GM10266 (cell line): ENCODE measurements around the gene RPL36.

Experiments used
- DNase-seq: peaks from one replicate; pipeline ENCODE4 v3.0.0; 2012; ENCODE audit errors: extremely low spot score
- TF ChIP-seq, protein P1 (sequence below): IDR thresholded peaks from 2 replicates; pipeline ENCODE4 v1.5.1; 2012; ENCODE audit warnings: mild to moderate bottlenecking, low read depth; ENCODE audit not compliant: control insufficient read depth, insufficient read depth; ENCODE audit errors: missing control alignments

Gene RPL36

DNA sequence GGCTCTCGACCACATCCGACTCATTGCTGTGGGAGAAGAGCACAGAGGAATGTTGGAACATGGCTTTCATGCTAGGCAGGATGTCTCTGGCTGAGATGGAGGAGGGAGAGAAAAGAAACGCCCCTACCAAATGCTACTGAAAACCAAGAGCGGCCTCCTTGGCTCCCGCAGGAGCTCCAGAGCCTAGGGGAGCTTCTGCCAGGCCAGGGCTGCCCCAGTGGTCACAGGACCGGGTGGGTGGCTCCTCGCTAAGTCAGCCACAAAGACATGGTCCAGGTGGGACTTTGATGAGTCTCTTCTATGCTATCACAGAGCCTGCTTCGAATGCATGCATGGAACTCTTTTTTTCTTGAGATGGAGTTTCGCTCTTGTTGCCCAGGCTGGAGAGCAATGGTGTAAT, 23.1 kb downstream of the RPL36 start:
- TF ChIP-seq, protein P1, sequence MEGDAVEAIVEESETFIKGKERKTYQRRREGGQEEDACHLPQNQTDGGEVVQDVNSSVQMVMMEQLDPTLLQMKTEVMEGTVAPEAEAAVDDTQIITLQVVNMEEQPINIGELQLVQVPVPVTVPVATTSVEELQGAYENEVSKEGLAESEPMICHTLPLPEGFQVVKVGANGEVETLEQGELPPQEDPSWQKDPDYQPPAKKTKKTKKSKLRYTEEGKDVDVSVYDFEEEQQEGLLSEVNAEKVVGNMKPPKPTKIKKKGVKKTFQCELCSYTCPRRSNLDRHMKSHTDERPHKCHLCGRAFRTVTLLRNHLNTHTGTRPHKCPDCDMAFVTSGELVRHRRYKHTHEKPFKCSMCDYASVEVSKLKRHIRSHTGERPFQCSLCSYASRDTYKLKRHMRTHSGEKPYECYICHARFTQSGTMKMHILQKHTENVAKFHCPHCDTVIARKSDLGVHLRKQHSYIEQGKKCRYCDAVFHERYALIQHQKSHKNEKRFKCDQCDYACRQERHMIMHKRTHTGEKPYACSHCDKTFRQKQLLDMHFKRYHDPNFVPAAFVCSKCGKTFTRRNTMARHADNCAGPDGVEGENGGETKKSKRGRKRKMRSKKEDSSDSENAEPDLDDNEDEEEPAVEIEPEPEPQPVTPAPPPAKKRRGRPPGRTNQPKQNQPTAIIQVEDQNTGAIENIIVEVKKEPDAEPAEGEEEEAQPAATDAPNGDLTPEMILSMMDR, result no peak
- no peak for DNase-seq

DNA sequence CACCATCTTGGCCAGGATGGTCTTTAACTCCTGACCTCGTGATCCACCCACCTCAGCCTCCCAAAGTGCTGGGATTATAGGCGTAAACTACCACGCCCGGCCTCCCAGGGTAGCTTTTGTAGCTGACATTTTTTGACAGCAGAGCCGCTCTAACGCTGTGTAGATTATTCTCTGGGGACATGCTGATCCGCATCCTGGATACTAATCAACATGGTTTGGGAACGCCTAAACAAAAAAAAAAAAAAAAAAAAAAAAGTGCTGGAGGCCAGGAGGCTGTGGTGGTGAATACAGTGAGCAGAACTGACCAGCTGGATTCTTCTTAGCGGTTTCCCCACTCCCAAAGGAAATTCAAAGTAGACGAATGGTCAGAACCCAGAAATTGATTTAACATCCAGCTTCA, 24.7 kb downstream of the RPL36 start:
- DNase-seq, result no peak
- TF ChIP-seq, protein P1, result no peak

DNA sequence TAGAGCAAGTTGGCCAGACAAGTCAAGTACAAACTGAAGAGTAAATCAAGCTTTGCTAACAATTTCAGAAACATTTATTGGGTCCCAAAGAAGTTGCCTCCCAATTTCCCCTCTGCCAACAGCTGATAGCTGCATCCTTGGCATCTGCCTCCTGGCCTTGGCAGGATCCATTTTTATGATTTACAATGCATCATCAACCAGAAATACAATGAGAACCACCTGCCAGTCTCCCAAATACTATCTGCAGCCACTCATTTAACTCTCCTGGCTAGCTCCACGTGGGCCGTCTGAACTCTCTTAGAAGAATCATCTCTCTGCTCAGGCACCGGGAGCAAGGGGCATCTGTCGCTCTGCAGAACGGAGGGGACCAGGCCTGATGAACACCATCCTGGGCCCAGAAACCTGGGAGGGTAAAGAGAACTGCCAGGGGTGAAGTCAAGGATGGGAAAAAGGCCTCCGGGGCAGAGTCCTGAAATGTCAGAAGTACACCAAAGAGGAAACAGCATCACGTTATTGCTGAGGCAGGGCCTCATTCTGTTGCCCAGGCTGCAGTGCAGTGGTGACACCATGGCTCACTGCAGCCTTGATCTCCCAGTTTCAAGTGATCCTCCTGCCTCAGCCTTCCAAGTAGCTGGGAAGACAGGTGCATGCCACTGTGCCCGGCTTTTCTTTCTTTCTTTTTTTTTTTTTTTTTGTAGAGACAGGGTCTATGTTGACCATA, 27.3 kb downstream of the RPL36 start:
- DNase-seq, result no peak
- TF ChIP-seq, protein P1, result no peak

DNA sequence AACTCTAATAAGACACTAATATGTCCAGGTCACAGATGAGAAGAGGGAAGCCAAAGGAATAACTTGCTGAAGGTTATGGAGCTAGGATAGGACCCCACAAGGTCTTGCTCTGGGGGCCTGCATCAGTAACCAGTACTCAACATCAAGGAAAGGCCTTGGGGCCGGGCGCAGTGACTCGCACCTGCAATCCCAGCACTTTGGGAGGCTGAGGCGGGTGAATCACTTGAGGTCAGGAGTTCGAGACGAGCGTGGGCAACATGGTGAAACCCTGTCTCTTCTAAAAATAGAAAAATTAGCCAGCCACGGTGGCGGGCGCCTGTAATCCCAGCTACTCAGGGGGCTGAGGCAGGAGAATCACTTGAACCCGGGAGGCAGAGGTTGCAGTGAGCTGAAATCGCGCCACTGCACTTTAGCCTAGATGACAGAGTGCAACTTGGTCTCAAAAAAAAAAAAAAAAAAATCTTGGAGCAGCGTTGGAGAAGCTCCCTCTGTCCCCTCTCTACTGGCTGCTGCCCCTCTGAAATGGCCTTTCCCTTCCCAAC, 28.0 kb downstream of the RPL36 start:
- DNase-seq, result no peak
- TF ChIP-seq, protein P1, result no peak

DNA sequence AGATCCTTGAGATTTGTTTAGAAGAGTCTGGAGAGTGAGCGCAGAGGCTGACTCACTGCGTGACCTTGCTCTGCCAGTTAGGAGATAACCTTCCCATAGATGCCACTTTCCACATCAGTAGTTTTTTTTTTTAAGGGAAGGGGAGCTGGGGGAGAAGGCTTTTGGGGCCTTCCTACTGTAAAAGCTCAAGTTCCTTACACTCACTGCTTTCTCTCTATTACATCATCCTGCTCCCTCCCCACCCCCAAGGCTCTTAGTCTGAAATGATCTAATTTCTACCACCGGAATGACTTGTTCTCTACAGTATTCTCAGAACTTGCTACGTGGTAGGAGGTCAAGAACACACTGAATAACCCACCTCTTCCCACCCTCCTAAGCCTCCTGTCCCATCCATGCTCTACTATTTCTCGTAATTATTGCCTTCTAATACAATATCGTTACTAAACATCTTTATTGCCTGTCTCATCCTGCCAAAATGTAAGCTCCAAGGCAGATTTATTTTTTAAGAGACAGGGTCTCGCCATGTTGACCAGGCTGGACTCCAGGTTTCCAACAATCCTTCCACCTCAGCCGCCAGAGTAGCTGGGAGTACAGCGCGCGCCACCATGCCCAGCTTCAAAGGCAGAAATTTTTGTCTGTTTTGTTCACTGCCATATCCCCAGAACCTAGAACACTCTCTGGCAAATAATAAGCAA, 28.6 kb downstream of the RPL36 start:
- DNase-seq, result peak; percentile 73

DNA sequence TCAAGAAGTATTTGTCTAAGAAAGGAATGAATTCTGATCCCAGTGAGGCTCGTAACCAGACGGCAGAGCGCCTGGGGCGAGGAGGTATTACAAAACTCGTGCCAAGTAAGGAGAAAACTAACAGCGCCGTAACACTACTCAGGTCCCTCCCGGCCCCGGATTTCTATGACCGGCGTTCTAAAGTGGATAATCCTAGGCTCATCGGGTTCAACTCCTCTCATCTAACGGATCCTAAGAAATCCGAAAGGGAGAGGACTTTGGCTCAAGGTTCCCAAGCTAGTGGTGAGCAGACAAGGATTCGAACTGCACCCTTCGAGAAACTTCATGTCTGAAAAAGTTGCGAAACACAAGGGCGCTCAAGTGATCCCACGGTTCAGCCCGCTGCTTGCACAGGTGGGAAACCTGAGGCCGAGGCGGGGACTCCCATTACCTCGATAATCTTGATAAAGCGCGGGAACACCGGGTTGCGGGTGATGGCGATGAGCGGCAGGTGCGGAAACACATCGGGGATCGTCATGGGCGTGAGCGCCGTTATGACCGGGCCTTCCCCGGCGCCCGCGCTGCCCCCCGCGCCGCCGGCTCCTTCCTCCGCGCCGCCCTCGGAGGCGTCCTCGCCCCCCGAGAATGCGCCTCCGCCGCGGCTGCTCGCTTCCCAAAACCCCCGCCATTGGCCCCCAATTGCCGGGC, 29.3 kb downstream of the RPL36 start:
- DNase-seq, result peak; percentile 17
- TF ChIP-seq, protein P1, result no peak

More for the DNA sequence above, 28.6 kb downstream of the RPL36 start:
- TF ChIP-seq, protein P1, result no peak
